ENCODE results near the gene IL1RAPL1. TPM values are rescaled to one million over a fixed set of nuclear protein-coding genes. Genes with fewer than 3 reads are reported as not detected.
A peak's percentile ranks its signal among the peaks of the same experiment; 100 is the strongest.
"Not testable (repeated sequence)": the region's sequence is repeated elsewhere in the genome, so short reads cannot be mapped to it uniquely, and the experiment has no call there.

The IL1RAPL1 gene
- total RNA-seq, 1 experiment from 2014 or later, result 0.66 TPM

GRCh38 chrX:29257521-29257920 is 670.3 kb downstream of the IL1RAPL1 start:
- DNase-seq (ENCODE audit: low spot score), result no peak

- no peak for DNase-seq (ENCODE audit: low spot score)
Observed at GRCh38 chrX:29269390-29269789, 682.1 kb downstream of the IL1RAPL1 start.

- no peak for DNase-seq (ENCODE audit: low spot score)
Observed at GRCh38 chrX:29274517-29274916, 687.3 kb downstream of the IL1RAPL1 start.

- no peak for DNase-seq (ENCODE audit: low spot score)
Observed at GRCh38 chrX:29275928-29276327, 688.7 kb downstream of the IL1RAPL1 start.

- DNase-seq (ENCODE audit: low spot score), result no peak
Observed at GRCh38 chrX:29281078-29281742, 694.0 kb downstream of the IL1RAPL1 start.

- no peak for DNase-seq (ENCODE audit: low spot score)
Observed at GRCh38 chrX:29285664-29286063, 698.4 kb downstream of the IL1RAPL1 start.

GRCh38 chrX:29295987-29296680 is 708.9 kb downstream of the IL1RAPL1 start:
- DNase-seq (ENCODE audit: low spot score), result no peak

GRCh38 chrX:29297171-29297800 is 710.0 kb downstream of the IL1RAPL1 start:
- no peak for DNase-seq (ENCODE audit: low spot score)

GRCh38 chrX:29299684-29300083 is 712.4 kb downstream of the IL1RAPL1 start:
- peak; percentile 2 for DNase-seq (ENCODE audit: low spot score)

- DNase-seq (ENCODE audit: low spot score), result no peak
Observed at GRCh38 chrX:29308726-29309125, 721.5 kb downstream of the IL1RAPL1 start.

- no peak for DNase-seq (ENCODE audit: low spot score)
Observed at GRCh38 chrX:29315931-29316330, 728.7 kb downstream of the IL1RAPL1 start.

- DNase-seq (ENCODE audit: low spot score), result no peak
Observed at GRCh38 chrX:29318012-29318411, 730.8 kb downstream of the IL1RAPL1 start.

GRCh38 chrX:29332429-29332828 is 745.2 kb downstream of the IL1RAPL1 start:
- not testable (repeated sequence) for DNase-seq (ENCODE audit: low spot score)

GRCh38 chrX:29333091-29333490 is 745.8 kb downstream of the IL1RAPL1 start:
- DNase-seq (ENCODE audit: low spot score), result not testable (repeated sequence)

GRCh38 chrX:29348288-29348687 is 761.0 kb downstream of the IL1RAPL1 start:
- no peak for DNase-seq (ENCODE audit: low spot score)

- DNase-seq (ENCODE audit: low spot score), result no peak
Observed at GRCh38 chrX:29359276-29359675, 772.0 kb downstream of the IL1RAPL1 start.

- DNase-seq (ENCODE audit: low spot score), result not testable (repeated sequence)
Observed at GRCh38 chrX:29374765-29375164, 787.5 kb downstream of the IL1RAPL1 start.

GRCh38 chrX:29376584-29376983 is 789.3 kb downstream of the IL1RAPL1 start:
- no peak for DNase-seq (ENCODE audit: low spot score)

GRCh38 chrX:29382811-29383210 is 795.6 kb downstream of the IL1RAPL1 start:
- DNase-seq (ENCODE audit: low spot score), result no peak

- no peak for DNase-seq (ENCODE audit: low spot score)
Observed at GRCh38 chrX:29388509-29388908, 801.3 kb downstream of the IL1RAPL1 start.

- DNase-seq (ENCODE audit: low spot score), result peak; percentile 21
Observed at GRCh38 chrX:29397506-29397905, 810.3 kb downstream of the IL1RAPL1 start.

- DNase-seq (ENCODE audit: low spot score), result no peak
Observed at GRCh38 chrX:29407357-29407756, 820.1 kb downstream of the IL1RAPL1 start.
